A549 treated with CpdA at 1 μM for 4 hours (cell line): ENCODE measurements around the gene PDIA5. TPM values are rescaled to one million over a fixed set of nuclear protein-coding genes. Genes with fewer than 3 reads are reported as not detected.

ENCODE experiments used
- total RNA-seq: library from RNA; stranded (reverse); fragments of 200-300 nt; extraction: Qiagen RNA extraction; gene quantifications from 5 replicates; pipeline ENCODE4 v1.2.3, GENCODE V29; 2022; ENCODE audit warnings: low read depth

PDIA5 gene
- 22.9 to 26.5 TPM (median 24.4 TPM) in 5 replicates for total RNA-seq

DNA sequence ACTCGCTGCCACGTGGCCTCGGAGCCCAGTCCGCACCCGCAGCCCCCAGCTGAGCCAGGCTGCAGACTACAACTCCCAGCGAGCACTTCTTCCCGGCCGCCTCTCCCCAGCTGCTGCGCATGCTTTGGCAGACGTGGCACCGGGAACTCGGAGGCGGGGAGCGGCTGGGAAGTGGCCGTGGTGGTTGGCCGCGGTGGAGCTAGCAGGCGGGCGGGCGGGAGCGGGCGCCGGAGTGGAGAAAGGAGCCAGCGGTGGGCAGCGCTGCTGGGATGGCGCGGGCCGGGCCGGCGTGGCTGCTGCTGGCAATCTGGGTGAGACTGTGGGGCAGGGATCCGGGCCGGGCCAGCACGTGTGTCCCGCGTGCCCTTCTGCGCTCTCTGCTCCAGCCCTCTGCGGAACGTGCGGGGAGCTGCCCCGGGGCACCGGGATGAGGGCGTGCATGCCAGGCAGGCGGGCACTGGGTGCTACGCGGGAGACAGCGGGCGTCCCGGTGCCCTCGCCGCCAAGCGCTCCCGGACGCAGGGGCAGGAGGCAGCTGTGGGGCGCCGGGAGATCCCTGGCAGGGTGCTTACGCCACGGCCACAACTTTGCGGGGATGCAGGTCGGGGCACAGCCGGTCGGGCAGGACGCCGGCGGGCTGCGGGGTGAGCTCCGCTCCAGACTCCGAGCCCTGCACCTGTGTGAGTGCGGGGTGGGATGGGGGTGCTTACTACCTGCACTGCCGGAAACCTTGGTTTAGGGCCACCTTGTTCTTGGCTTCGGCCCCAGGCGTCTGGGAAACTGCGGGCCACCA lies at the start of gene PDIA5:
PDIA5 (plus strand) TSS at position 130 of the 793 bp plus-strand sequence; CDS start at position 270, 140 bp downstream.

DNA sequence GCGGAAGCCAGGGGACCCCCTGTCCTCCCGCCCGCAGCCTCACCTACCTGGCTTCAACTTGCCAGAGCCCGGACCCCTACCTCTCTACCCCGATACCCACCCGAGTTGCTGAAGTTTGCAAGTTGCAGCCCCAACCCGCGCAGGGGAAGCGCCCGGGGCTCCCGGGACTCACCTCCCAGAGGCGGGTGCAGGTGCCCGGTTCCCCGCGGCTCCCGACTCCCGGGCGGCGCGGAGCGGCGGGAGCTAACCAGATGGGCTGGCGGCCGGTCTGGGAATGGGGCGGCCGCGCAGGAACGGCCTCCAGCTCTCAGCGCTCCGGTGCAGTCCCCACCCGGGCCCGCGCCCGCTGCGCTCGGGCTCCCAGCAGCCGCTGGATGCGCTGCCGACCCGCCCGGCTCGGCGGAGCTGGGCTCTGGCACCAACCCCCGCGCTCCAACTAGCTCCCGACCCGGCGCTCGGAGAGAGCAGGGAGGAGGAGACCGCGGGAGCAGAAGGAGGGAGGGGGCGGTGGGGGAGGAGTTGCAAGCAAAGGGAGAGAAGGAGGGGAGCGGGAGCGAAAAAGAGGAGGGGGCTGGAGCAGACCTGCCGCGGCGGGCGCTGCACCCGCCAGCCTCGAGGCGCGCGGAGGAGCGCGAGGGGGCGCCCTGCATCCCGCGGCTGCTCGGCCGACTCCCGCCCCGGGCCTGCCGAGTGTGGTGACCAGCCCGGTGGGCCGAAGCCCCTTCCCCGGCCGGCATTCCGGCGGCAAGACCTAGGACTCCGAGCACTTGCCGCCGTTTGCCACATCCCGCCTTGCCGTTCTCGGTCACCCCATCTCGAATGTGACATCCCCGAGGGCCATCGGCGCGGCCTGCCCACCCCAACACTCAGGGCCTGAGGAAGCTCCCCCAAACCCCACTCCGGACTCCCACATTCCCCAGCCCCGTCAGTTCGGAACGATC lies 39.3 kb upstream of the PDIA5 start, which contains the start of gene SEMA5B:
SEMA5B (minus strand) TSS at position 472 of the 941 bp plus-strand sequence. CDS start 66,500 bp downstream, outside the sequence.

DNA sequence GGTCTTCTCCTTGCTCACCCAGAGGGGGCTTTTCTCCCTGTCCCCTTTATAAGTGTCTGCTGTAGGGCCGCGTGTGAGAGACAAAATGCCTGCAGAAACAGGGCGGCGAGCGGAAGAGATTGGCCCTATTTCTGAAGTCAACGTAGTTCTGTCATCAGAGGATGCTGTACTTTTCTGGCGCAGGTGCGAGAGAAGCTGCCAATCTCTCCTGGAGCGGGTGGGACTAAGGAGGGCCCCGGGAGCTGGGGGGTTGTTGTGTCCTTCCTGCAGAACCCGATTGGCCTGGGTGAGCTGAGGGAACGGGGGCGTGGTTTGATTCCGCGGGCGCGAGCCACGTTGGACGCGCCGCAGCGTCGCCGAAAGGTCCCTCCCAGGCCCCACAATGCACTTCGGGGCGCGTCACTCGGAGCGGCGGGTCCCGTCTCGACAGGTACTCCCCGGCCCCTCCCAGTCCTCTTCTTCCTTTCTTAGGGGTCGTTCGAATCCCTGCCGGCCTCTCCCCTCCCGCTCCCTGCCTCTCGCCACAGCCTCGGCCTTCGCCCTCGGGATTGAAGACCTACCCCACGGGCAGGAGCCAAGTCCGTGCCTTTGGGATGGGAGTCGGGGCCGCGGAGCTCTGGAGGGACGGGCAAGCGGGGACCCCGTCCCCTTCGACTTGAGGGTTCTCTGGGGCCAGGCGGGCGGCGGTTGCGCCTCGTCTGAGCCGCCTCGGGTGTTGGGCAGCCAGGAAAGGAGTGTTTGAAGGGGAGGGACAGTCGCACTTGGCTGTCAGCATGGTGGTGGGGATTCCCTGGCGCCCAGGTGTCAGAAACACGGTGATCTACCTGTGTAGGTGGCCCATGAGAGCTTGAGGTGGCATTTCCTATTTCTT lies 135.0 kb downstream of the PDIA5 start, which contains the start of gene SEC22A:
SEC22A (plus strand) TSS at position 387 of the 871 bp plus-strand sequence. CDS start 7,275 bp downstream, outside the sequence.

Other genes starting within 250 kb of the PDIA5 start
- 0.17 to 0.40 TPM (median 0.29 TPM) in 5 replicates for gene SEMA5B, start 39.3 kb upstream of the PDIA5 start, total RNA-seq
- 18.2 to 22.9 TPM (median 20.6 TPM) in 5 replicates for gene SEC22A, start 134.9 kb downstream of the PDIA5 start, total RNA-seq